ENCODE measurements around the gene NNMT.

Gene NNMT

GRCh38 chr11:114263513-114264170 lies 32.6 kb upstream of the NNMT start:
- no peak for DNase-seq

DNA sequence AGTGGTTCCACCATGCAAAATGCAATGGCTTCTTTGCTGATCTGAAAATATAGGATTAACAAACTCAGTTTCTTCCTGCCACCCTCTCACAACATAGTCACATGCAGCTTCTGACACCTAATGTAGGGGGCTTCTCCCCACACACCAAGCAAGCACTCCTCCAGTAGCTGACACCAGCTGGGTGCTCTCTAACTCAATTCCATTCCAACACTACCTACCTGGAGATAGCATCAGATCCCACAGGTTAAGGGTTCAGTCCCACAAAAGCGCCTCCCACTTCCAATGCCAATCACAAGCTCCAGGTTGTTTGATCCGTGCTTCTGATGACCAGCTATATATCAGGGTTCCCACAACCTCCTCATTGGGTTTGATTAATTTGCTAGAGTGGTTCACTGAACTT lies 31.8 kb upstream of the NNMT start:
- no peak for DNase-seq

DNA sequence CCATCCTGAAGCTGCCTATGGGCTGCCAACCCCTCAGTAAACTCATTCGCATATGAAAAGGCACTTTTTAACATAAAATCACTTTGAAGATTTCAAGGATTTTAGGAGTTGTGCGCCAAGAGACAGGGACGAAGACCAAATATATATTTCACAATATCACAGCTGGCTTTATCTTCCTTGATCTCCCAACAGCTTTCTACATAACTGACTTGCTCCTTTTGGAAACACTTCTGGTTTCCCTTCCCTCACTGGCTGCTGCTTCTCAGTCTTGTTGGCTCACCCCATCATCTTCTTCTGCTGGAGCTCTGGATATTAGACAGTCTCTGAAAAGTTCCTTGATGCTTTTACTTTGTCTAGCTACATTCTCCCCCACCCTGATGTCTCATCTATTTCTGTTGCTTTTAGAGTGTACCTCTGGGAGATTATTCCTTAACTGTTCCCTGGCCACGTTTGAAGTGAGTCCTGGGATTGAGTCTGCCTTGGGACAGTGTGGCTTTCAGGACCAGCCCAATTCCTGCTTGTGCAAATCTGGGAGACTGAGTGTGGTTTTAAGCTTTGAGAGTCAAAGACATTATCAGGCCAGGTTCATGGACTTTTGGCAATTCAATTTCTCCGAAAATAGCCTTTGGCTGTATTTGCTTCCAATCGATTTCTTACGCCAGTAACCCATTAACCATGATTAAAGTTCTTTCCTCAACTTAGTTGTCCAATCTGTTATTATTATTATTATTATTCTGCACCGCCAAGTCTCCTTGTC lies 30.9 kb upstream of the NNMT start:
- no peak for DNase-seq

- DNase-seq = no peak
These were observed 26.7 kb upstream of the NNMT start for GRCh38 chr11:114269498-114269897.

DNA sequence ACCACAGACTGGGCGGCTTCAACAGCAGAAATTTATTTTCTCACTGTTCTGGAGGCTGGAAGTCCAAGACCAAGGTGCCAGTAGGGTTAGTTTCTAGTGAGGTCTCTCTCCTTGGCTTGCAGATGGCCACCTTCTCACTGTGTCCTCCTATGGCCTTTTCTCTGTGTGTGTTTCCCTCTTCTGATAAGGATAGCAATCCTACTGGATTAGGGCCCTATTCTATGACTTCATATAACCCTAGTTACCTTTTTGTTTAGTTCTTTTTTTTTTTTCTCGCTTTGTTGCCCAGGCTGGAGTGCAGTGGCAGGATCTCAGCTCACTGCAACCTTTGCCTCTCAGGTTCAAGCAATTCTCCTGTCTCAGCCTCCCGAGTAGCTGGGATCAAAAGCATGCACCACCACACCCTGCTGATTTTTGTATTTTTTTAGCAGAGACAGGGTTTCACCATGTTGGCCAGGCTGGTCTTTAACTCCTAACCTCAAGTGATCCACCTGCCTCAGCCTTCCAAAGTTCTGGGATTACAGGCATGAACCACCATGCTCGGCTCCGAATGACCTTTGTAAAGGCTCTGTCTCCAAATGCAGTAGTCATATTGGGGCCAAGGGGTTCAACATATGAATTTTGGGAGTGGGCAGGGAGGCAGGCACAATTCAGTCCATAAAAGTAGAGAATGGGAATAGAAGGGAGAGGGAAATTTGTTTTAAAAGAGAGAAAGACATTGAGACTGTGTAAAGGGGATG lies 25.5 kb upstream of the NNMT start:
- DNase-seq = no peak

DNA sequence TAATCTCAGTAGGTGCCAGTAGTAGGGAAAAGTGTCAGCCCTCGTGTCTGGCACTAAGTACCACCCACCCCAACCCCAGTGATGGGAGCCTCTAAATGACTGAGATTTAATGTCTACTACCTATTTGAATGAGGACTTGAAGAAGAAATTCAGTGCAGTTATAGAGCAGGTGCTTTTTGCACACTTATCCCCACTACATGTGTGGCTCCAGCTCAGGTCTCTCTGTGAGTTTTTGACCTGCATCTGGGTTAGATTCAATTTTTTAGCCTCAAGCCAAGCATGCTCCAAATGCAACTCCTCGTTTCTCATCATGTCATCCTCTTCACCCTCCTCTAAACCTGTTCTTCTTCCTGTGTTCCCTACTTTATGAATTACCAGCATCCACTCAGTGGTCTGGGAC lies 24.9 kb upstream of the NNMT start:
- no peak for DNase-seq

- no peak for DNase-seq
These were observed 23.9 kb upstream of the NNMT start for GRCh38 chr11:114272311-114272710.

DNA sequence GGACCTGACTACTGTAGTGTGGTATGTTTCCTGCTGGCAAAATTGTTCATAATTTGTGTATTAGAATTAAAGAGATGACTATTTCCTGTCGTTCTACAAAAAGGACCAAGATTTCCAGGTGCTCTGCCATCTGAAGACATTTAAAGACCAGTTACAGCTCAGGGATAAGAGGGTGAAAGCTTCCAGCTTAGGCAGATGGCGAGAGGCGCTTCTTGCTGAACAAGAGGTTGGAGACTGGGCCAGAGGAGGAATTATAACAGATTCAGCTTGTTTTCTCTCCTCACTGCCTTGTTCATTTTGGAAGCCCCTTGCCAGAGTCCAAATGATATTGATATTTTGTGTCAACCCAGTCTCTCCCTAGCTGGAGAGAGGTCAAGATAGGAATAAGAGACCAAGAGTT lies 23.1 kb upstream of the NNMT start:
- no peak for DNase-seq

GRCh38 chr11:114273890-114274635 lies 22.1 kb upstream of the NNMT start:
- DNase-seq = no peak

GRCh38 chr11:114274637-114275036 lies 21.6 kb upstream of the NNMT start:
- no peak for DNase-seq

GRCh38 chr11:114275280-114275679 lies 20.9 kb upstream of the NNMT start:
- DNase-seq = no peak

- DNase-seq = no peak
These were observed 20.1 kb upstream of the NNMT start for GRCh38 chr11:114276077-114276476.

- DNase-seq = no peak
These were observed 18.4 kb upstream of the NNMT start for GRCh38 chr11:114277637-114278341.

GRCh38 chr11:114278342-114279065 lies 17.7 kb upstream of the NNMT start:
- no peak for DNase-seq

- DNase-seq = no peak
These were observed 16.2 kb upstream of the NNMT start for GRCh38 chr11:114279792-114280546.

- peak; percentile 8 for DNase-seq
These were observed 15.5 kb upstream of the NNMT start for GRCh38 chr11:114280696-114281095.

DNA sequence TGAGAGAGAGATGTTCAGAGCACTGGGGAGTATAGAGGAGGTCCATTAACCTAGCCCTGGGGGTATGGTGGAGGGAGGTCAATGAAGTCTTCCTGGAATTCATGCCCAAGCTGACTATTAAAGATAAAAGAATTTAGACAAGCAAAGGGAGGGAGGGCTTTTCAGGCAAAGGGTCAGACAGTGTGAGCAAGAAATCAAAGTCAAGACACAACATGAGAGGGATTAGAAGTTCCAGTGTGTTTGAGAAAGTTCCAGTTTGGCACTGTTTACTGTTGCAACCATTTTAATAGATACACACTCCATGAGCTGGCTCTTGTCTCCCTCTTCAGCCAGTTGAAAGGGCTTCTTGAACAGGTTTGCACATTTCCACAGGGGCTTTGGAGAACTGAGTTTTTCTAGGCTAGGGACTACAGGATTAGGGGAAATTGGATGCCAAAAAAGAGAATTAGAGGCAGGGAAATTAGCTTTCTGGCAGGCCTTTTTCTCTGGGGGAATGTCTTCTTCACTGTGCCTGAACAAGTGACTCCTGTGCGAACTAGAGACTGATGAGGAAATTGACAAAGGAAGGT lies 14.7 kb upstream of the NNMT start:
- no peak for DNase-seq

GRCh38 chr11:114282488-114282887 lies 13.7 kb upstream of the NNMT start:
- no peak for DNase-seq

DNA sequence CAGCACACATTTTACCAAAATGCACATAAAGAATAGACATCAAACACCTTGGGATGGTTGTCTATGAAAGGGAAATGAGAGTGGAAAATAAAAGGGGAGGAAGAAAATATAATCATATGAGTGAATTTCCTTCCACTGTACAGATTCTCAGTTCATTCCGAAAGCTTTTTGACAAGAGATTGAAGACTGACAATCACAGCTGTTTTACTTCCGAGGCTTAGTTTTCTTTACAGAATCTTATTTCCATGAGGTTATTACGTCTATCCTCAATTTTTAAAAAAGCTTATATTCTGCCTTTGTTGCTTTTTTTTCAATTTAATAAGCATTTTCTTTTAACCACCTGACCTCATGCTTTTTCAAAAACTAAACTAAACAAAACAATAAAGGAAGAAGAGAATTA lies 12.8 kb upstream of the NNMT start:
- DNase-seq = no peak

DNA sequence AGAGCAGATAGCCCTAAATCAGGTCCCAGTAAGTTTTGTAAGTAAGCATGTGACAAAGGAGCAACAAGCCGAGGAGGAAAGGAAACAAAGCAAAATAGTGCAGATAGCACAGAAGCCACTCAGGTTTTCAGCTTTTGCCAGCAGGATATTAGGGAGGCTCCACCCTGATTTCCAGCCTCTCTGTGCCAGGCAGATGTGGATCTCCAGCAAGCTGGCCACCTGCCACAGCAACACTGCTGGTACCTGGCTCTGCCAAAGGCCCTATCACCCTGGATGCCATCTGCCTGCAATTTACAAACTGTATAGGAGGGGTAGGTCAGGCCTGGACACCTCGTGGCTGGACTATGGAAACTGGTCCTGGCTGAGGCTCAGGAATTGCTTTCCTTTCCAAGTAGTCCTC lies 12.2 kb upstream of the NNMT start:
- no peak for DNase-seq

DNA sequence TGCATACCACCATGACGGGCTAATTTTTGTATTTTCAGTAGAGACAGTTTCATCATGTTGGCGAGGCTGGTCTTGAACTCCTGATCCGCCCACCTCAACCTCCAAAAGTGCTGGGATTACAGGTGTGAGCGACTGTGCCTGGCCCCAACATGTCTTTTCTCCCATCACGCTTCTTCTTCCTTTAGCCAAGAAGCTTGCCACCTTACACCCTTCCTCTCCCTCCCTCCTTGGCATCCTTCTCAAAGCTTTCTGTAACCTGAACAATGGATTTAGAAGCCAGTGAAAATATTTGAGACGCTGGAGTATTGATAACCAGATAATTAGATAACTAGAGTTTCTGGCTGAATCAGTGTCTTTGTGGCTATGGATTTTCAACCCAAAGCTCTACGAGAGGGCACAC lies 11.3 kb upstream of the NNMT start:
- DNase-seq = no peak
